HL-60 (cell line): ENCODE measurements around the gene PARP14.

Experiments used
- GABPA ChIP-seq: IDR thresholded peaks from 2 replicates; pipeline ENCODE4 v1.6.1; 2012; ENCODE audit warnings: low read depth
- POLR2AphosphoS5 ChIP-seq: IDR thresholded peaks from 2 replicates; pipeline ENCODE4 v1.6.1; 2012; ENCODE audit warnings: low read depth
- SPI1 ChIP-seq: IDR thresholded peaks from 2 replicates; pipeline ENCODE4 v1.6.1; 2012; ENCODE audit warnings: low read depth, mild to moderate bottlenecking, borderline replicate concordance
- TF ChIP-seq, protein P1 (sequence below): IDR thresholded peaks from one replicate; pipeline ENCODE4 v1.5.1; 2011; ENCODE audit warnings: low read length, control low read depth, inconsistent platforms; ENCODE audit not compliant: insufficient read depth
- TF ChIP-seq, protein P2 (sequence below): IDR thresholded peaks from 2 replicates; pipeline ENCODE4 v1.6.1; 2012; ENCODE audit warnings: low read depth; ENCODE audit not compliant: insufficient replicate concordance

DNA sequence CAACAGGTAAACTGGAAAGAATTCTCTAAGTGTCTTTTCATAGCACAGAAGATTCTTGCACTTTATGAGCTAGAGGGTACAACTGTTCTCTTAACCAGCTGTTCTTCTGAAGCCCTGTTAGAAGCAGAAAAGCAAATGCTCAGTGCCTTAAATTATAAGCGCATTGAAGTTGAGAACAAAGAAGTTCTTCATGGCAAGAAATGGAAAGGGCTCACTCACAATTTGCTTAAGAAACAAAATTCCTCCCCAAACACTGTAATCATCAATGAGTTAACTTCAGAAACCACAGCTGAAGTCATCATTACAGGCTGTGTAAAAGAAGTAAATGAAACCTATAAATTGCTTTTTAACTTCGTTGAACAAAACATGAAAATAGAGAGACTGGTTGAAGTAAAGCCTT, 19.6 kb downstream of the PARP14 start:
- TF ChIP-seq, protein P1, sequence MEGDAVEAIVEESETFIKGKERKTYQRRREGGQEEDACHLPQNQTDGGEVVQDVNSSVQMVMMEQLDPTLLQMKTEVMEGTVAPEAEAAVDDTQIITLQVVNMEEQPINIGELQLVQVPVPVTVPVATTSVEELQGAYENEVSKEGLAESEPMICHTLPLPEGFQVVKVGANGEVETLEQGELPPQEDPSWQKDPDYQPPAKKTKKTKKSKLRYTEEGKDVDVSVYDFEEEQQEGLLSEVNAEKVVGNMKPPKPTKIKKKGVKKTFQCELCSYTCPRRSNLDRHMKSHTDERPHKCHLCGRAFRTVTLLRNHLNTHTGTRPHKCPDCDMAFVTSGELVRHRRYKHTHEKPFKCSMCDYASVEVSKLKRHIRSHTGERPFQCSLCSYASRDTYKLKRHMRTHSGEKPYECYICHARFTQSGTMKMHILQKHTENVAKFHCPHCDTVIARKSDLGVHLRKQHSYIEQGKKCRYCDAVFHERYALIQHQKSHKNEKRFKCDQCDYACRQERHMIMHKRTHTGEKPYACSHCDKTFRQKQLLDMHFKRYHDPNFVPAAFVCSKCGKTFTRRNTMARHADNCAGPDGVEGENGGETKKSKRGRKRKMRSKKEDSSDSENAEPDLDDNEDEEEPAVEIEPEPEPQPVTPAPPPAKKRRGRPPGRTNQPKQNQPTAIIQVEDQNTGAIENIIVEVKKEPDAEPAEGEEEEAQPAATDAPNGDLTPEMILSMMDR, result no peak
- TF ChIP-seq POLR2AphosphoS5, result no peak
- TF ChIP-seq, protein P2, sequence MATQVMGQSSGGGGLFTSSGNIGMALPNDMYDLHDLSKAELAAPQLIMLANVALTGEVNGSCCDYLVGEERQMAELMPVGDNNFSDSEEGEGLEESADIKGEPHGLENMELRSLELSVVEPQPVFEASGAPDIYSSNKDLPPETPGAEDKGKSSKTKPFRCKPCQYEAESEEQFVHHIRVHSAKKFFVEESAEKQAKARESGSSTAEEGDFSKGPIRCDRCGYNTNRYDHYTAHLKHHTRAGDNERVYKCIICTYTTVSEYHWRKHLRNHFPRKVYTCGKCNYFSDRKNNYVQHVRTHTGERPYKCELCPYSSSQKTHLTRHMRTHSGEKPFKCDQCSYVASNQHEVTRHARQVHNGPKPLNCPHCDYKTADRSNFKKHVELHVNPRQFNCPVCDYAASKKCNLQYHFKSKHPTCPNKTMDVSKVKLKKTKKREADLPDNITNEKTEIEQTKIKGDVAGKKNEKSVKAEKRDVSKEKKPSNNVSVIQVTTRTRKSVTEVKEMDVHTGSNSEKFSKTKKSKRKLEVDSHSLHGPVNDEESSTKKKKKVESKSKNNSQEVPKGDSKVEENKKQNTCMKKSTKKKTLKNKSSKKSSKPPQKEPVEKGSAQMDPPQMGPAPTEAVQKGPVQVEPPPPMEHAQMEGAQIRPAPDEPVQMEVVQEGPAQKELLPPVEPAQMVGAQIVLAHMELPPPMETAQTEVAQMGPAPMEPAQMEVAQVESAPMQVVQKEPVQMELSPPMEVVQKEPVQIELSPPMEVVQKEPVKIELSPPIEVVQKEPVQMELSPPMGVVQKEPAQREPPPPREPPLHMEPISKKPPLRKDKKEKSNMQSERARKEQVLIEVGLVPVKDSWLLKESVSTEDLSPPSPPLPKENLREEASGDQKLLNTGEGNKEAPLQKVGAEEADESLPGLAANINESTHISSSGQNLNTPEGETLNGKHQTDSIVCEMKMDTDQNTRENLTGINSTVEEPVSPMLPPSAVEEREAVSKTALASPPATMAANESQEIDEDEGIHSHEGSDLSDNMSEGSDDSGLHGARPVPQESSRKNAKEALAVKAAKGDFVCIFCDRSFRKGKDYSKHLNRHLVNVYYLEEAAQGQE, result no peak
- TF ChIP-seq GABPA, result no peak
- TF ChIP-seq SPI1, result no peak
